NCI-H2227 treated with DMSO at 0.1 percent for 48 hours (cell line): Measurements from ENCODE around the gene MICAL2.

ENCODE experiments used
- DNase-seq: peaks from one replicate; lab custom pipeline; 2025; lab: John Stamatoyannopoulos, UW

Gene MICAL2

DNA sequence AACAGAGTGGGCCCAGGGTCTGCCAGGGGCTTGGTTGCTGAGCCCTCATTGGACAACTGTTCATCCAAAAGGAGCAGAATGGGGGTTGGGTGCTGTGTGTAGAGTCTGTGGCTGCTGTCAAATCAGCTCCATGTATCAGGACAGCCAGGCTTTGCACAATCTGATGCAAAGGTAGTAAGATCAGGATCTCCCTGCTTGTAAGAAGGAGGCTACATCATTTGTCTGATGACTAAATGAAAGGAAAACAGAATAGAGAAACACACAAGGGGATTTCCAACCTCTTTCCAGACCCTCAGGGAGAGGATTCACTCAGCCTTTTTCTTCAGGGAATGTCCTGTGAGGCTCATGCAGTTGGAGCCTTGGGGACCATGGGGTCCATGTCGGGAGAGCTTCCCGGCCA lies 7.2 kb downstream of the MICAL2 start:
- DNase-seq = no peak

DNA sequence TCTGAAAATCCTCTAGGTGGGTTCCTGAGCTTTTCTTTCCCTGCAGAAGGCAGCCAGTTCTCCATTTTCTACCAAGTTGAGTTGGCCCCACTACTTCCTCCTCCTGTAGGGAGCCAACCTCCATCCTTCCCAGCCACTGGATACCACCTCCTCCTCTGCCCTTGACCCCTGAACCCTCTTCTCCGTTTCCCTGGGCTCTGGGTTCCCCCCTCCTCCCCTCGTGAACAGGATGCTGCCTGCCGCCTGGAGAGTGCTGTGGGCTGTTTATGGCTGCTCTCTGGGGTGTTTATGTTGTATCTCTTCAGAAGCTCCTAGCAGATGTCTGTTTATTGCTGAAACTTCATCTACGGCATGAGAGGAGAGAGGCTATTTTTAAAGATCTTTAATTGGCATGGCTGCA lies 8.6 kb downstream of the MICAL2 start:
- peak; percentile 56 for DNase-seq

DNA sequence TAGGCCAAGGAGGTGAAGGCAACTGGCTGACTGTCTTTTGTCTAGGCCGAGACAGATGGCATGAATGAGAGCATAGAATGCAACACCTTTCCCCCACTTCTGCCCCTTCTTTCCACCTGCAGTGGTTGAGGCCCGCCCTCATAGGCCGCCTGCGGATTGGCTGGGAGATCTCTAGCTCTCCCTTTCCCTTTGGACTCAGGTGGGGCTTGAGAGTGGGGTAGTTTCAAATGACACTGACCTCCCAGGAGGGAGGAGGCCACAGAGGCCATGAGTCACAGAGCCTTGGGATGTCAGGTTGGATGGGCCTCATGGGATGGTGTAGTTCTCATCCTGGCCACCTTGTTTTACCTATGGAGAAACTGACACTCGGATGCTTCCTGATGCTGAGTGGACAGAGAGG lies 9.1 kb downstream of the MICAL2 start:
- no peak for DNase-seq

DNA sequence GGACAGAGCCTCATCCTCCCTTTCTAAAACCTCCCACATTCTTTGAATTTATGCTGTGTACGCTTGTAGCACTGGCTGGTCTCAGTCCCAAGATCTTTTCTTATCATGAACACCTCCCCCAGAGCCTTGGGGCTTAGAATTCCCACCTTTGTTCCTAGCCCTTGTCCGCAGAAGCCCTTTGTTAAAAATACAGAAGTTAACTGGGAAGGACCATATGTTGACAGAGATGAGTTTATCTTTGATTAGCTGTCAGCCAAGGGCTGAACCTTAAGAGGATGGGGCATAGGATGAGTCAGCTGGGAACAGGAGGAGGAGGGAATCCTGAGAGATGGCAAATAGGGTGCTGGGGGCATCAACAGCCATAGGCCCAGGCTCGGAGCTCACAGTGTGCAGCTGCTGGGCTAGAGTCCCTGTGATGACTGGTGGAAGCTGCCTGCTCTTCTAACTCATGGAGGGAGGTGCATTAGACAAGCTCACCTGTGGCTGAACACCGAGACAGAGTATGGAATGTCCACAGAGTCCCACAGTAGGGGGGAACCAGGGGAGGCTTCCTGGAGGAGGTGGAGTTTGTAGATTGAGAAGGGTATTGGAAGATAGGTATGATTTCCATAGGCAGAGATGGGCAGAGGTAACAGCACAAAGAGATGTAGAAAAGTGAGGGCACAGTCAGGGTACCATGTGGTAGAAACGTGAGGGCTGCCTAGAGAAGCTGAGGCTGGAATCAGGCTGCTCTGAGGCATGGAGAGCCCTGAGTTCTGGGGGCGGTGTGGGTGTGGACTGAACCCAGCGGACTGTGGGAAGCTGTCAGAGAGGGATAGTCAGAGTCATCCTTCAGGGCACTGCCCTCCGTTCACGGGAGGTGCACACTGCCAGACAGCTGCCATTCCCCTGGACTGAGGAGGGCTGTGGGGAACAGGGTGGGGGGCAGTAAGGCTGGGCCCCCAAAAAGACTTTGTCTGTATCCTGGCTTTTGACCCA lies 9.9 kb downstream of the MICAL2 start:
- no peak for DNase-seq

- DNase-seq = no peak
Measured at GRCh38 chr11:12121011-12121410, 10.6 kb downstream of the MICAL2 start.

DNA sequence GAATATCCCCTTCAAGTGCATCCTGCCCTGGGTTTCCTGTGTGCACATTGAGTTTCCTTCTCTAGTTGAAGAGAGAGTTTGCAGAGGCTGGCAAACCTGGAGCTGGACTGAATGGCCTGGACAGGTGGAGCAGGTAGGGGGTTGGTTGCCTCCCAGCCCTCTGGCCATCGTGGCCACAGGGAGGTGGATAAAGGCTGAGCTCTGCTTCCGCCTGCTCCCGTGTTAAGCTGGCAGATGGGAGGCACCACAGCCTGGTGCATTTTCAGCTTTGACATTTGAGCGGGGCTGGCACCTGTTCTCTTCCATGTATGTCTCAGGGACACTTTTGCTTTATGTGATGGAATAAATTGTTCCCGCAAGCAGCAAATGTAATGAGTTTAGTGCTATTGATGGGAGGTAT lies 11.1 kb downstream of the MICAL2 start:
- DNase-seq = no peak

- no peak for DNase-seq
Measured at GRCh38 chr11:12122083-12122482, 11.7 kb downstream of the MICAL2 start.

- no peak for DNase-seq
Measured at GRCh38 chr11:12123273-12123672, 12.9 kb downstream of the MICAL2 start.

- DNase-seq = no peak
Measured at GRCh38 chr11:12123799-12124198, 13.4 kb downstream of the MICAL2 start.

DNA sequence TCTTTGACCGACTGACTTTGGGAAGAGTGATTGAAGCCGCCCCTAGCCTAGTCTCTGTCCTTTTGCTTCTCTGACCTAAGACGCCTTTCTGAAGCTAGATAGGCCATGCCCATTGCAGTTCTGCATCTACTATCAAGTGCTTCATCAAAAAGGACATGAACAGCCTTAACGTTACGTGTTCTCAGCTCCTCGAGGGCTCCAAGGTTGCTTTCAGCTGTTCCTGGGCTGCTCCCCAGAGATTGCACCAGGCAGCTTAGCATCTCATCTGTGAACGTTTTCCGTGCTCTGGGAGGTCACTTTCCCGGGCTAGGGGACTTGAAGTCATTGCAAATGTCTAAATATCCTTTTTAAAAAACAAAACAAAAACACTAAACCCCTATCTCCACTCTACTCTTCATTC lies 13.9 kb downstream of the MICAL2 start:
- DNase-seq = no peak

DNA sequence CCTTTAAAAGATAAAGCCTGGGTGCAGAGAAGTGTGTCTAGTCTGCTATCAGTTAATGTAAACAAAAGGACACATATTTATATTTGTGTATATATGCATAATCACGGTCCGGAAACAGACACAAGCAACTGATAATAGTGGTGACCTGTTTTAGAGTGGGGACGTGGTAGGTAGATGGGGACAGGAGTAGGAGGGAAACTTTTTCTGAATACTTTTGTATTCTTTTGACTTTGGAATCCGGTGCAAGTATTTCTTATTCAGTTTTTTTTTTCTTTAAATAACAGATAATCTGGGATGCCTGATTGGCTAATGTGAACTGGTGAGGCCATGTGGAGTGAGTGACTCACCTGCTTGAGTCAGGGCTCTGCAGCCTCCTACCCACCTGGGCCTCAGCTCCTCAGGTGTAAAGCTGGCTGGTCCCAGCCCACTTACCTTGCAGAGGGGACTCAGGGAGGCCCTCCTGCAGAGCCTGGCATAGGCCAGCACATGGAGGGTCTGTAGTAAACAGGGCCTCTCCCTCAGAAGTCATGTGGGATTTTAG lies 15.3 kb downstream of the MICAL2 start:
- no peak for DNase-seq

DNA sequence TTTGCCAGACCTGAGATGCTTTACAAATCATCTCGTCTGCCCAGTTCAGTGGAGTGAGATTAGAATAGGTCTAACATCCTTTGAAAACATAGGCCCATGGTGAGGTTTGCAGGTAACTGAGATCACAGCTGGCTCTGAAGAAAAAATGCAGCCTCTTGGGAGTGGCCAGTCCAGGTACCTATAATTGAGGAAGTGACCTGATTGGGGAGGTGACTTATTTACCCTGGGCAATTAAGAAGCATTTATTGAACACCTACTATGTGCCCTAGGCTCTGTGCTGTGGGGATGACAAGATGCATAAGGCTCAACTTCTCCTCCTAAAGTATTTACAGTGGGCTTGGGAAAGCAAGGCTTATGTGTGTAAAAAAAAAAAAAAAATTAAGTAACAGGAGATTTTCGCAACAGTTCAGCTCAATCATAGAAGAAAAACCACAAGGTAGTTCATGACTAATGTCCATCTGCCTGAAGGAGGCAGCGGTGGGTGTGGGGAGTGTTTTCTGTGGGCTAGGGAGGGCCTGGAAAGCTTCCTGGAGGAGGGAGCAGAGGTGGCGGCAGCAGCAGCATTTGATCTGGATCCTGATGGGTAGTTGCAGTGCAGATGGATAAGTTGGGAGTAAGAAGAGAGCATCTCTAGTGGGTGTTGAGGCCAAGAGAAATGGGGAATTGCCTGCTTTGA lies 16.1 kb downstream of the MICAL2 start:
- DNase-seq = no peak

DNA sequence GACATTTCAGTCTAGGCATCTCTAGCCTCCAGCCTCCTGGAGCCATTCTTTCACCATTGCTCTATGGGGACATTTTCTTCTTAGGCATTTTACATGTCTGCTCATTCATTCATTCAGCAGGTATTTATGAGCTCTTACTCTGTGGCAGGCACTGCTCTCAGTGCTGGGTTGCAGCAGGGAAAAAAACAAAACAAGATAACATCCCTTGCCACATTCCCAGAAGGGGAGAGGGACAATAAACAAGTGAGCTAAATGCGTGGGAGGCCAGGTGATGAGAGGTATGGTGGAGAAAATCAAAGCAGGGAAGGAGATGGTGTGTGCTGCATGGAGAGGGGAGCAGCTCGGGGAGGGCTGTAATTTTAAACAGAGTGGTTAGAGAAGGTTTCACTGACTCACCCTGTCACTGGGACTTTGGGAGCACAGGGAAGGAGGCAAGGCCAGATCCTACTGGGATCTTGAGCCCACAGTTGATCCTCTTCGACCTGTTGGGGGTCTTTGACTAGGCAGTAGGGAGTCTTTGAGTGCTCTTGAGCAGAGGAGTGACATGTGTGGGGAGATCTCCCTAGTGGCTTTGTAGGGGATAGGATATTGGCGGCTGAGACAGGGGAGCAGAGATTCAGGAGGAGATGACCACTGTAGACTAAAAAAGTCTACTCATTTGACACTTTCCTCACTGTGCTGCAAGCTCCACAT lies 17.0 kb downstream of the MICAL2 start:
- DNase-seq = no peak

DNA sequence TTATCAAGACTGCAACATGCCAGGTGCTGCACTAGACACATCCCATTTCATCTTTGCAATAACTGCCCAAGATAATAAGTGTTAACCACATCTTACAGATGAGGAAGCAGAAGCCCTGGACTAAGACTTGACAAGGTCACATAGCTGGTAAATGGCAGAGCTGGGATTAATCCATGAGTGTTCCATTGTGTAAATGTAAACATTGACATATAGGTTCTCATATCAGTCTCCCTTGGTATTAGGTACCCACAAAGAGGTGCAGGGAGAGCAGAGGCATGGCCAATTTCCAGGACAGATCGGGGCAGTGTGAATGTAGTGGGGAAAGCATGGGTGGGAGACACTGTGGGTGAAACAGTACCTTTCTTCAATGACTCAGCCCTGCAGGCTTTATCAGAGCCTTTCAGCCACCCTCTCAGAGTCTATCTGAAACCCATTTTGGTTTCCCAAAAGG lies 17.9 kb downstream of the MICAL2 start:
- no peak for DNase-seq

- DNase-seq = no peak
Measured at GRCh38 chr11:12129227-12129626, 18.8 kb downstream of the MICAL2 start.

DNA sequence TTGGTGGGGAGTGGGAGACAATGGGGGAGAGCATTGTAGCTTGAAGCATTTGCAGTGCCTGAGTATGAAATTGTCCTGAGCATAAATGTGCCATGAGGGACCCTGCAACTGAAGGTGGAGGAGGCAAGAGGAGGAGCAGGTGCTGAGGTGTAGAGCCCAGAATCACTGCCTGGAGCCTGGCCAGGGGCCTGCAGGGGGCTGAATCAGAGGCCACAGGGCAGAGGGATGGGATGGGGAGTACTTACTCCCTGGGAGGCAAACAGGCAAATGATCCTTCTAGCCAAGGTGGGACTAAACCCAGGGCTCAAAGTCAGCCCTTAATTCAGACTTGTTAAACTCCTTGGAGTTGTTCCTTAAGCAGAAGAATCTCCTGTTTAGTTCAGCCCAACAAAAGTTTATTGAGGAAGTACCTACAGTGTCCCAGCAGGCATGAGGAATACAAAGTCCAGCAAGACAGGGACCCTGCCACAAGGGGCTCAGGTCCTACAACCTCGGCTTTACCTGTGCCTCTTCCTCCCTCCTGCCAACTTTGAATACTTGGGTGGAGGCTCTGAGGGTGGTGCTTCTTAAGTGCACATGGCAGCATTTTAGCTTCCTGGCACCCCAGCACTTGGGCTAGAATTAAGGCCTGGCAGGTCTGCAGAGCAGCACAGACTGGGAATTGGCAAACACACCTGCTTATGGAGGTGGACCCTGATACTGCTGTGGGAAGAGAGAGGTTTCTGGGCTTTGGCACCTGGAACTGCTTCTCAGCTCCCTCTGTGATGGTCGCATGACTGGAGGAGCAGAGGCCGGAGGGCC lies 20.0 kb downstream of the MICAL2 start:
- DNase-seq = no peak

- DNase-seq = no peak
Measured at GRCh38 chr11:12131943-12132789, 21.8 kb downstream of the MICAL2 start.

- DNase-seq = no peak
Measured at GRCh38 chr11:12132790-12133145, 22.4 kb downstream of the MICAL2 start.

DNA sequence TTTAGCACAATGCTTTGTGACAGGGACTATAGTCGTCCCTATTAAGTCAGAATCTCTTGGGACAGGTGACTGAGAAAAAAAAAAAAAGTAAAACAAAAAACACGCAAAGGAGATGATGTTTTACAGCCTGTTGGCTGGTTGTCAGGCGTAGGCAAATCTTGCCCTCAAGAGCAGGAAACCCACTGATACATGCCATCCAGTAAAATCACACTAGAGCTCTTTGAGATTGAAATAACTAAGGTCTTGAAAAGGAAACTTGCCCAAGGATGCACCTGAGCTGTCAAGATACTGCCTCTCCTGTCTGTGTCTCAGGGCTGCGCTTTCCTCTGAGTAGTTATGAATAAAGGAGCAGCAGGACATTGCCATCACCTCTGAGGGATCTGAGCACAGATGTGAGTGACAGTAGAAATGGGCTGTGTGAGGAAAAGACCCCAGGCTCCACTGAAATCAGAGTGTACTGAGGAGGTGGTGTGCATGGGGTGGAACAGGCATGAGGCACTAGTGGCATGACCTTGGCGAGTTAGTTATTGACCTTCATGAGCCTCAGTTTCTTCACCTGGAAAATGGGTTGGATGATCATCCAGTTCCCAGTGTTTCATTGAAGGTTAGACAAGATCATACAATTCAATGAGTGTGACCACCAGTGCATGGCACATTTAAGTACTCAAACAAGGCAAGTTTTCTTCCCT lies 23.3 kb downstream of the MICAL2 start:
- DNase-seq = no peak

DNA sequence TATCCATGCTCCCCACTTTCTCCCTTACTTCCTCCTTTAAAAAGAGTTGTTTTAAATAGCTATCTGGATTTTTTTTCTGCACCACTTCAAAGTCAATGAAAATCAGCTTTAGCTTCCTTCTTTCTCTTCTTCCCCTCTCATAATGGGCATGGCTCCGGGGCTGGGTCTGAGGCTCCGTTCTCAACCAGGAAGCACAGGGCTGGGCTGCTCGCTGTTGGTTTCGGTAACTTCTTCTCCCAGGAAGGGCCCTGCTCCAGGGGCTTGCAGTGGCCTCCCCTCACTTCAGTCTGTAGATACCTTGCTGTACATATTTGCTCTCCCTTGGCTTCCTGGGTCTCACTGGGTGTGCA lies 23.8 kb downstream of the MICAL2 start:
- no peak for DNase-seq
